22Rv1 (cell line): ENCODE measurements around the gene PKD2L1.

Source experiments
- H3K27ac ChIP-seq: fragments of 450-650 bp; 2 replicates; pipeline ENCODE4 v1.5.1; 2017
- CTCF ChIP-seq: fragments of 450-650 bp; IDR thresholded peaks from 2 replicates; pipeline ENCODE4 v1.5.1; 2017; ENCODE audit warnings: mild to moderate bottlenecking
- ZFX ChIP-seq: fragments of 450-650 bp; IDR thresholded peaks from 2 replicates; pipeline ENCODE4 v1.6.1; 2017; ENCODE audit warnings: antibody characterized with exemption, borderline replicate concordance

Gene PKD2L1

GRCh38 chr10:100254191-100254590 lies 75.8 kb downstream of the PKD2L1 start:
- TF ChIP-seq ZFX, result no peak
- TF ChIP-seq CTCF, result no peak
- no peak overlapping the region for H3K27ac ChIP-seq

- TF ChIP-seq CTCF, result no peak
- TF ChIP-seq ZFX, result no peak
- no peak overlapping the region for H3K27ac ChIP-seq
Measured at GRCh38 chr10:100253041-100253440, 77.0 kb downstream of the PKD2L1 start.

- no peak overlapping the region for H3K27ac ChIP-seq
- no peak for TF ChIP-seq ZFX
Measured at GRCh38 chr10:100248820-100249219, 81.2 kb downstream of the PKD2L1 start.

- TF ChIP-seq CTCF (no peak), ZFX (no peak)
- no peak overlapping the region for H3K27ac ChIP-seq
Measured at GRCh38 chr10:100245484-100246220, 84.4 kb downstream of the PKD2L1 start.

GRCh38 chr10:100239851-100240250 lies 90.2 kb downstream of the PKD2L1 start:
- no peak overlapping the region for H3K27ac ChIP-seq
- no peak for TF ChIP-seq ZFX
- TF ChIP-seq CTCF, result no peak

GRCh38 chr10:100238429-100238828 lies 91.6 kb downstream of the PKD2L1 start:
- TF ChIP-seq CTCF (no peak), ZFX (no peak)
- no peak overlapping the region for H3K27ac ChIP-seq
